ENCODE results near the gene VPS54. TPM values are rescaled to one million over a fixed set of nuclear protein-coding genes. Genes with fewer than 3 reads are reported as not detected.
A peak's percentile ranks its signal among the peaks of the same experiment; 100 is the strongest.

VPS54 gene
- polyA plus RNA-seq, 6 donors from 2014 or later, result 4.6 to 10.8 (median 5.2) TPM

- no peaks in the 10 kb centered on the region for H3K27me3 Mint-ChIP-seq
- H3K4me1 Mint-ChIP-seq, result peaks cover 0 to 13% (median 11%) of the 10 kb centered on the region in 3 donors
- peaks cover 10 to 17% of the 10 kb centered on the region in 2 donors for H3K36me3 Mint-ChIP-seq
- H3K27ac Mint-ChIP-seq, result no peak overlapping the region
- DNase-seq (no peak), ATAC-seq (ENCODE audit: low read depth in 2 of 2) (no peak)
- H3K4me3 Mint-ChIP-seq, result no peak overlapping the region
- H3K9me3 Mint-ChIP-seq, result peaks cover 0 to under 1% (median 0%) of the 10 kb centered on the region in 7 donors
Observed at GRCh38 chr2:63878486-63878885, 140.7 kb downstream of the VPS54 start.

GRCh38 chr2:63876311-63876710 is 142.9 kb downstream of the VPS54 start:
- H3K9me3 Mint-ChIP-seq, result peaks cover 0 to 2% (median 0%) of the 10 kb centered on the region in 7 donors
- peaks cover 19 to 24% of the 10 kb centered on the region in 2 donors for H3K36me3 Mint-ChIP-seq
- no peaks in the 10 kb centered on the region for H3K27me3 Mint-ChIP-seq
- peak overlapping the region in 2 of 6 donors; percentile 40 to 43 for H3K27ac Mint-ChIP-seq
- peaks cover 0 to 16% (median 11%) of the 10 kb centered on the region in 3 donors for H3K4me1 Mint-ChIP-seq
- ATAC-seq (ENCODE audit: low read depth in 2 of 2), result no peak
- H3K4me3 Mint-ChIP-seq, result no peak overlapping the region
- no peak for DNase-seq

- H3K27ac Mint-ChIP-seq, result peak overlapping the region in 4 of 6 donors; percentile 2 to 66 (median 28)
- peaks cover 16 to 24% of the 10 kb centered on the region in 2 donors for H3K36me3 Mint-ChIP-seq
- peaks cover 0 to 14% (median 11%) of the 10 kb centered on the region in 3 donors for H3K4me1 Mint-ChIP-seq
- H3K4me3 Mint-ChIP-seq, result no peak overlapping the region
- ATAC-seq (ENCODE audit: low read depth in 2 of 2), result no peak
- DNase-seq, result no peak
- H3K27me3 Mint-ChIP-seq, result no peaks in the 10 kb centered on the region
- H3K9me3 Mint-ChIP-seq, result peaks cover 0 to 2% (median 0%) of the 10 kb centered on the region in 7 donors
Observed at GRCh38 chr2:63875559-63876245, 143.5 kb downstream of the VPS54 start.

GRCh38 chr2:63875131-63875527 is 144.1 kb downstream of the VPS54 start:
- DNase-seq, result no peak
- H3K27me3 Mint-ChIP-seq, result no peaks in the 10 kb centered on the region
- peaks cover 0 to 12% (median 11%) of the 10 kb centered on the region in 3 donors for H3K4me1 Mint-ChIP-seq
- peak overlapping the region in 1 of 6 donors; percentile 20 for H3K27ac Mint-ChIP-seq
- peaks cover 0 to 2% (median 0%) of the 10 kb centered on the region in 7 donors for H3K9me3 Mint-ChIP-seq
- no peak overlapping the region for H3K4me3 Mint-ChIP-seq
- no peak for ATAC-seq (ENCODE audit: low read depth in 2 of 2)
- peaks cover 14 to 24% of the 10 kb centered on the region in 2 donors for H3K36me3 Mint-ChIP-seq

GRCh38 chr2:63874204-63875130 is 144.8 kb downstream of the VPS54 start:
- peaks cover 0 to 2% (median 0%) of the 10 kb centered on the region in 7 donors for H3K9me3 Mint-ChIP-seq
- H3K36me3 Mint-ChIP-seq, result peaks cover 14 to 24% of the 10 kb centered on the region in 2 donors
- H3K27ac Mint-ChIP-seq, result peak overlapping the region in 1 of 6 donors; percentile 20
- H3K4me1 Mint-ChIP-seq, result peaks cover 0 to 12% (median 11%) of the 10 kb centered on the region in 3 donors
- DNase-seq, result no peak
- no peaks in the 10 kb centered on the region for H3K27me3 Mint-ChIP-seq
- no peak for ATAC-seq (ENCODE audit: low read depth in 2 of 2)
- no peak overlapping the region for H3K4me3 Mint-ChIP-seq

GRCh38 chr2:63872571-63873328 is 146.5 kb downstream of the VPS54 start:
- H3K4me3 Mint-ChIP-seq, result no peak overlapping the region
- peaks cover 0 to 2% (median 0%) of the 10 kb centered on the region in 7 donors for H3K9me3 Mint-ChIP-seq
- no peak for ATAC-seq (ENCODE audit: low read depth in 2 of 2)
- no peaks in the 10 kb centered on the region for H3K27me3 Mint-ChIP-seq
- peaks cover 0 to 12% (median 11%) of the 10 kb centered on the region in 3 donors for H3K4me1 Mint-ChIP-seq
- H3K36me3 Mint-ChIP-seq, result peaks cover 14 to 24% of the 10 kb centered on the region in 2 donors
- H3K27ac Mint-ChIP-seq, result peak overlapping the region in 1 of 6 donors; percentile 53
- no peak for DNase-seq

GRCh38 chr2:63871864-63872263 is 147.4 kb downstream of the VPS54 start:
- H3K36me3 Mint-ChIP-seq, result peaks cover 14 to 24% of the 10 kb centered on the region in 2 donors
- peak overlapping the region in 2 of 6 donors; percentile 4 to 80 for H3K27ac Mint-ChIP-seq
- H3K4me3 Mint-ChIP-seq, result no peak overlapping the region
- H3K27me3 Mint-ChIP-seq, result no peaks in the 10 kb centered on the region
- peaks cover 0 to 2% (median 0%) of the 10 kb centered on the region in 7 donors for H3K9me3 Mint-ChIP-seq
- peaks cover 0 to 12% (median 11%) of the 10 kb centered on the region in 3 donors for H3K4me1 Mint-ChIP-seq
- ATAC-seq (ENCODE audit: low read depth in 2 of 2), result no peak
- DNase-seq, result no peak

- H3K4me3 Mint-ChIP-seq, result no peak overlapping the region
- no peak for ATAC-seq (ENCODE audit: low read depth in 2 of 2)
- H3K27me3 Mint-ChIP-seq, result no peaks in the 10 kb centered on the region
- no peak for DNase-seq
- H3K4me1 Mint-ChIP-seq, result peaks cover 3 to 16% (median 13%) of the 10 kb centered on the region in 3 donors
- no peak overlapping the region for H3K27ac Mint-ChIP-seq
- peaks cover 0 to 2% (median 0%) of the 10 kb centered on the region in 7 donors for H3K9me3 Mint-ChIP-seq
- peaks cover 9 to 24% of the 10 kb centered on the region in 2 donors for H3K36me3 Mint-ChIP-seq
Observed at GRCh38 chr2:63870679-63871078, 148.5 kb downstream of the VPS54 start.

GRCh38 chr2:63866009-63866709 is 153.1 kb downstream of the VPS54 start:
- DNase-seq (no peak), ATAC-seq (ENCODE audit: low read depth in 2 of 2) (no peak)
- no peaks in the 10 kb centered on the region for H3K9me3 Mint-ChIP-seq
- H3K36me3 Mint-ChIP-seq, result no peaks in the 10 kb centered on the region
- no peaks in the 10 kb centered on the region for H3K27me3 Mint-ChIP-seq
- peaks cover 7 to 13% (median 10%) of the 10 kb centered on the region in 3 donors for H3K4me1 Mint-ChIP-seq
- H3K4me3 Mint-ChIP-seq, result peak overlapping the region in 1 of 8 donors; percentile 2
- H3K27ac Mint-ChIP-seq, result peak overlapping the region in 3 of 6 donors; percentile 2 to 61 (median 48)

- no peaks in the 10 kb centered on the region for H3K27me3 Mint-ChIP-seq
Observed at GRCh38 chr2:63865159-63865799, 153.9 kb downstream of the VPS54 start.

GRCh38 chr2:63863707-63864106 is 155.5 kb downstream of the VPS54 start:
- H3K4me1 Mint-ChIP-seq, result peaks cover 10 to 14% (median 14%) of the 10 kb centered on the region in 3 donors
- no peak for ATAC-seq (ENCODE audit: low read depth in 2 of 2)
- no peak overlapping the region for H3K27ac Mint-ChIP-seq
- H3K4me3 Mint-ChIP-seq, result no peak overlapping the region
- DNase-seq, result no peak
- H3K9me3 Mint-ChIP-seq, result no peaks in the 10 kb centered on the region
- H3K27me3 Mint-ChIP-seq, result no peaks in the 10 kb centered on the region
- no peaks in the 10 kb centered on the region for H3K36me3 Mint-ChIP-seq

More at GRCh38 chr2:63865159-63865799, 153.9 kb downstream of the VPS54 start:
- Mint-ChIP-seq H3K36me3 (no peaks in the 10 kb centered on the region), H3K9me3 (no peaks in the 10 kb centered on the region), H3K4me1 (peaks cover 10 to 14% (median 14%) of the 10 kb centered on the region in 3 donors), H3K27ac (peak overlapping the region in 2 of 6 donors; percentile 16 to 57), H3K4me3 (no peak overlapping the region)
- no peak for DNase-seq
- no peak for ATAC-seq (ENCODE audit: low read depth in 2 of 2)

- Mint-ChIP-seq H3K27ac (no peak overlapping the region), H3K4me1 (peaks cover 10 to 14% (median 14%) of the 10 kb centered on the region in 3 donors), H3K36me3 (no peaks in the 10 kb centered on the region), H3K9me3 (no peaks in the 10 kb centered on the region), H3K4me3 (no peak overlapping the region), H3K27me3 (no peaks in the 10 kb centered on the region)
- ATAC-seq (ENCODE audit: low read depth in 2 of 2), result no peak
- no peak for DNase-seq
Observed at GRCh38 chr2:63862806-63863205, 156.4 kb downstream of the VPS54 start.
